Mononuclear cell (primary cell): ENCODE measurements around the gene HOXD1. TPM values are rescaled to one million over a fixed set of nuclear protein-coding genes. Genes with fewer than 3 reads are reported as not detected.
A peak's percentile ranks its signal among the peaks of the same experiment; 100 is the strongest.

Source experiments
- H3K27me3 ChIP-seq: 2 replicates; pipeline ENCODE4 v1.6.0; 2011; ENCODE audit warnings: low read length, control low read depth; ENCODE audit not compliant: insufficient read depth
- H3K4me1 ChIP-seq: 2 replicates; pipeline ENCODE4 v1.5.1; 2011; ENCODE audit warnings: mild to moderate bottlenecking, low read length, control low read depth; ENCODE audit not compliant: insufficient read depth
- H3K4me3 ChIP-seq: 2 replicates; pipeline ENCODE4 v1.5.1; 2011; ENCODE audit warnings: mild to moderate bottlenecking, low read length, moderate library complexity
- H3K9me3 ChIP-seq: 2 replicates; pipeline ENCODE4 v1.5.1; 2011; ENCODE audit warnings: low read depth, mild to moderate bottlenecking, control low read depth, low read length
- total RNA-seq: library from RNA; depleted of rRNA; stranded (reverse); fragments of >200 nt; gene quantifications from one replicate; pipeline ENCODE4 v1.2.3, GENCODE V29; 2012

HOXD1 gene
- total RNA-seq, 1 donor: not detected

GRCh38 chr2:176182671-176183070 lies 5.8 kb upstream of the HOXD1 start:
- Histone ChIP-seq H3K27me3 (peaks cover 92% of the 10 kb centered on the region), H3K9me3 (no peaks in the 10 kb centered on the region), H3K4me3 (no peak overlapping the region), H3K4me1 (no peaks in the 10 kb centered on the region)

GRCh38 chr2:176184749-176185148 lies 3.7 kb upstream of the HOXD1 start:
- Histone ChIP-seq H3K27me3 (peaks cover 92% of the 10 kb centered on the region), H3K9me3 (no peaks in the 10 kb centered on the region), H3K4me1 (peaks cover 20% of the 10 kb centered on the region), H3K4me3 (no peak overlapping the region)

GRCh38 chr2:176186024-176186423 lies 2.4 kb upstream of the HOXD1 start:
- no peak overlapping the region for H3K4me3 ChIP-seq
- no peaks in the 10 kb centered on the region for H3K9me3 ChIP-seq
- H3K27me3 ChIP-seq: peaks cover 92% of the 10 kb centered on the region
- H3K4me1 ChIP-seq: peaks cover 22% of the 10 kb centered on the region

DNA sequence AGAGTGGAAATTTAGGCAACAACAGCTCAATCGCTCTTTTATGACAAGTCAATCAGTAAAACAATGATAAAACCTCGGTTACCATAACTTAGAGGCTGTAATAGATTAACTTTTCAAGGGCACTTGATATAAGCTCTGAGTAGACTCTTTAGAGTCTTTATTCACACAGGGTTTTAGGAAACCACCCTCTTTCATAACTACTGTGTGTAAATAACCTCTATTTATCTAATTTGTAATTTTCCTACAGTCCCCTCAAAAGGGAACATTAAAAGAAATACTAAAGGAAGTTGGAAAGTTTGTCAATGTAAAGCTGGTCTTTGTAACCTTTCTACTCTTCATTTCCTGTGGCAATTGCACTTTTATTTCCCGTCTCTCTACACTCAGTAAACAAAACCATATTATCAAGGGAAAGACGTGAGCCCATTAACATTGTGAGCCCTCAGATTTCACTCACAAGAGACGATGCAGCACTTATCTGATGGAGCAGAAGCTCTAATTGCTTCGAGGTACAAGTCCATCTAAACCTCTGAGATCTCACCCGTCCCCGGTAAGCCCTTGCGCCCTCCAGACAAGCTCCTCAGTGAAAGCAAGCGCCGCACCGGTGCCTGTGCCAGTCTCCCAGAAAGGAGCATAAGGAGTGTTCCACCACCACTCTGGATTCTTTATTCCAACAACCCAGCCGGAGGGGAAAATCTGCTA lies 1.1 kb upstream of the HOXD1 start:
- no peaks in the 10 kb centered on the region for H3K9me3 ChIP-seq
- H3K27me3 ChIP-seq: peaks cover 97% of the 10 kb centered on the region
- peaks cover 22% of the 10 kb centered on the region for H3K4me1 ChIP-seq
- H3K4me3 ChIP-seq: no peak overlapping the region

DNA sequence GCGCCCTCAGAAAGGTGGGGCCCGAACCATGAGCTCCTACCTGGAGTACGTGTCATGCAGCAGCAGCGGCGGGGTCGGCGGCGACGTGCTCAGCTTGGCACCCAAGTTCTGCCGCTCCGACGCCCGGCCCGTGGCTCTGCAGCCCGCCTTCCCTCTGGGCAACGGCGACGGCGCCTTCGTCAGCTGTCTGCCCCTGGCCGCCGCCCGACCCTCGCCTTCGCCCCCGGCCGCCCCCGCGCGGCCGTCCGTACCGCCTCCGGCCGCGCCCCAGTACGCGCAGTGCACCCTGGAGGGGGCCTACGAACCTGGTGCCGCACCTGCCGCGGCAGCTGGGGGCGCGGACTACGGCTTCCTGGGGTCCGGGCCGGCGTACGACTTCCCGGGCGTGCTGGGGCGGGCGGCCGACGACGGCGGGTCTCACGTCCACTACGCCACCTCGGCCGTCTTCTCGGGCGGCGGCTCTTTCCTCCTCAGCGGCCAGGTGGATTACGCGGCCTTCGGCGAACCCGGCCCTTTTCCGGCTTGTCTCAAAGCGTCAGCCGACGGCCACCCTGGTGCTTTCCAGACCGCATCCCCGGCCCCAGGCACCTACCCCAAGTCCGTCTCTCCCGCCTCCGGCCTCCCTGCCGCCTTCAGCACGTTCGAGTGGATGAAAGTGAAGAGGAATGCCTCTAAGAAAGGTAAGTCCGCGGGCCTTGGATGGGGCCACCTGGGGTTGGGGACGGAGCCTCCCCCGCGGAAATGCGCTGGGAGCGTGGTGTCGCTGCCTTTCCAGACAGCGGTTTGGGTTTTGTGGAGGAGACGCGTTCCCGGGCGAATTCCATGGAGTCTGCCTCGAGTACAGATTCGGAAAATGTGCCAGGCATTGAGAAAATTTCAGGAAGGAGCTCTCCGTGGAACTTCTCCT lies 559 bp downstream of the HOXD1 start:
- peak overlapping the region; percentile 6 for H3K4me3 ChIP-seq
- H3K27me3 ChIP-seq: peaks cover 97% of the 10 kb centered on the region
- no peaks in the 10 kb centered on the region for H3K9me3 ChIP-seq
- peaks cover 22% of the 10 kb centered on the region for H3K4me1 ChIP-seq

DNA sequence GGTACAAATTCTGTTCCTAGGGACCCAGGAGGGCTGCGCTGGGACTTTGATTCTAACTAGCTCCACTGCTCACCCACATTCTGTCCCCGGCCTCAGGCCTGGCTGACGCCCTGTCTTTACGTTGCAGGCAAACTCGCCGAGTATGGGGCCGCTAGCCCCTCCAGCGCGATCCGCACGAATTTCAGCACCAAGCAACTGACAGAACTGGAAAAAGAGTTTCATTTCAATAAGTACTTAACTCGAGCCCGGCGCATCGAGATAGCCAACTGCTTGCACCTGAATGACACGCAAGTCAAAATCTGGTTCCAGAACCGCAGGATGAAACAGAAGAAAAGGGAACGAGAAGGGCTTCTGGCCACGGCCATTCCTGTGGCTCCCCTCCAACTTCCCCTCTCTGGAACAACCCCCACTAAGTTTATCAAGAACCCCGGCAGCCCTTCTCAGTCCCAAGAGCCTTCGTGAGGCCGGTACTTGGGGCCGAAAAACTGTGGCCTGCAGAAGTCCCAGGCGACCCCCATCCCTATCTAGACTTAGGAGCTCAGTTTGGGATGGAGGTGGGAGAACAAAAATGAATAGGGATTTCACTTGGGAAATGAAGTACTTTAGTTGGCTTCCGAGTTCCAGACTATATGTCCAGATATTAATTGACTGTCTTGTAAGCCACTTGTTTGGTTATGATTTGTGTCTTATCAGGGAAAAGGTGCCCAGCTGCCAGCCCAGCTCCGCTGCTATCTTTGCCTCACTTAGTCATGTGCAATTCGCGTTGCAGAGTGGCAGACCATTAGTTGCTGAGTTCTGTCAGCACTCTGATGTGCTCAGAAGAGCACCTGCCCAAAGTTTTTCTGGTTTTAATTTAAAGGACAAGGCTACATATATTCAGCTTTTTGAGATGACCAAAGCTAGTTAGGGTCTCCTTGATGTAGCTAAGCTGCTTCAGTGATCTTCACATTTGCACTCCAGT lies 1.5 kb downstream of the HOXD1 start:
- no peaks in the 10 kb centered on the region for H3K9me3 ChIP-seq
- H3K4me3 ChIP-seq: no peak overlapping the region
- H3K4me1 ChIP-seq: peaks cover 22% of the 10 kb centered on the region
- peaks cover 95% of the 10 kb centered on the region for H3K27me3 ChIP-seq

DNA sequence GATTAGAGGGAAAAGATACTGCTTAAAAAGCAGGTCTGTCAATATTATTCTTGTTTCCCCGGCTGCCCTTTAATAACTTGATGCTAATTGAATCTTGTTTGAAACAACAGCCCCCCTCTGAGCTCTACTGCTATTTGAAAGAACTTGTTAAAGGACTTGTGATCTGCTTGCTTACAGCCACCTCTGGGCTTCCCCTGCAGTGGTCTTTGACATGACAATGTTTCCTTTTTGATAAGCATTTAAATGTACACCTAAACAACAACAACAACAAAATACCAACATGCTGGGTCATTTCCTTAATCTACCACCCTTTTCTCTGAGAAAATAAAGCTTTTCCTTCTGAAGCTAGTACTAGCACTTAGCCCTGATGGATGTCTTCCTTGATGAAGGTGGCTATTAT lies 3.9 kb downstream of the HOXD1 start:
- no peaks in the 10 kb centered on the region for H3K9me3 ChIP-seq
- H3K4me3 ChIP-seq: no peak overlapping the region
- peaks cover 80% of the 10 kb centered on the region for H3K27me3 ChIP-seq
- peaks cover 22% of the 10 kb centered on the region for H3K4me1 ChIP-seq

DNA sequence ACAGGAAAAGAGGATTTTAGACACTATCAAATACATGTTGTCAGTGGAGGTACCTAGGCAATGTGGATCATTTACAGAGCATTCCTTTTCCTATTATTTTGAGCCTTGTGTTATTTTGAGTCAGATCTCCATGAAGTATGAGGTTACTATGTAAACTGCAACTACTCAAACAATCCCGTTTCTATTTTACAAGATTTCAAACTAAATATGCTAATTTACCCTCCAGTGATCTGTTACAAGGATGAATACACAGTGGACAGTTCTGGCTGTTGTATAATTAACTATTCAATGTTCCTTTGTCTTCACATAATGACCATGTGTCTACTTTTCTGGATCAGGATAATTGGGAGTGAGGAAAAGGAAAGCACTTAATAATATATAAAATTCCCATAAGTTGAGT lies 4.6 kb downstream of the HOXD1 start:
- Histone ChIP-seq H3K9me3 (no peaks in the 10 kb centered on the region), H3K27me3 (peaks cover 79% of the 10 kb centered on the region), H3K4me1 (peaks cover 19% of the 10 kb centered on the region), H3K4me3 (no peak overlapping the region)

DNA sequence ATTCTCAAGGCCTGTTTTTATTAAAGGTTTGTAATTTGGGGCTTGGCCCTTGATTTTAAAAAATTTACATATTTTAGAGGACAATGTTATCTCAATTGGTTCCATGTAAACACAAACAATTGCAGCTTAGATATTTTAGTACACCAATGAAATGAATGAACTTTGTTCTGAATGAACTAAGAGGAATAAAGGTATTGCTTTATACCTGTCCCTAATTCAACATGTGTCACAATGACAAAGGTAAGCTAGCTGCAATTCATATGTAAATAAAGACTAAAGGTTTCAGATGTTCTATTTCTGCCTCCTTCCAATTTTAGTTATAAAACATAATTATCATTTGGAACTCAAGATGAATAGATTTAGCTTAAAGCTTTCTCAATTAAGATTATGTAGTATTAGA lies 11.4 kb downstream of the HOXD1 start:
- Histone ChIP-seq H3K4me3 (no peak overlapping the region), H3K9me3 (no peaks in the 10 kb centered on the region), H3K27me3 (peaks cover 31% of the 10 kb centered on the region), H3K4me1 (no peaks in the 10 kb centered on the region)

GRCh38 chr2:176200971-176201370 lies 12.5 kb downstream of the HOXD1 start:
- no peaks in the 10 kb centered on the region for H3K4me1 ChIP-seq
- H3K4me3 ChIP-seq: no peak overlapping the region
- peaks cover 38% of the 10 kb centered on the region for H3K27me3 ChIP-seq
- H3K9me3 ChIP-seq: no peaks in the 10 kb centered on the region

GRCh38 chr2:176202491-176202890 lies 14.0 kb downstream of the HOXD1 start:
- H3K4me3 ChIP-seq: no peak overlapping the region
- H3K27me3 ChIP-seq: peaks cover 36% of the 10 kb centered on the region
- no peaks in the 10 kb centered on the region for H3K4me1 ChIP-seq
- no peaks in the 10 kb centered on the region for H3K9me3 ChIP-seq

GRCh38 chr2:176205126-176205525 lies 16.7 kb downstream of the HOXD1 start:
- no peaks in the 10 kb centered on the region for H3K4me1 ChIP-seq
- H3K9me3 ChIP-seq: no peaks in the 10 kb centered on the region
- H3K27me3 ChIP-seq: peaks cover 27% of the 10 kb centered on the region
- no peak overlapping the region for H3K4me3 ChIP-seq

GRCh38 chr2:176206136-176206535 lies 17.7 kb downstream of the HOXD1 start:
- no peaks in the 10 kb centered on the region for H3K4me1 ChIP-seq
- H3K27me3 ChIP-seq: peaks cover 19% of the 10 kb centered on the region
- H3K9me3 ChIP-seq: no peaks in the 10 kb centered on the region
- no peak overlapping the region for H3K4me3 ChIP-seq

DNA sequence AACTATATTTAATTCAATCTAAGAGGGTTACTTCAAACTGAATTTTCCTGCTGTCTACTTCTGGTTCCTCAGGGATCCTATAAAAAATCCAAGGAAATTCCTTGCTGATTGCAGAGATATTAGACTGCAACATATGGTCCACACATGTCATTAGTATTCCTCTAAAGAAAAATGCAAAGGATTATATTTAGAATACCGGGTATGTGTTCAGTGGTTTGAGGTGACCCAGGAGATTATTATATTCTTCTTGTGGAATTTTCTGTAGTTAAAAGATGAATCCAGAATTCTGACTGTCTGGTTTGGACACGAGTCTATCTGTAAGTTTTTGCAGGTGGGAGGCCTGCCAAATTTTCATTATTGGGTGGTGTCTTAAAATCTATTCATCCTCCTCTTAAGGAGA lies 18.2 kb downstream of the HOXD1 start:
- peaks cover 19% of the 10 kb centered on the region for H3K27me3 ChIP-seq
- H3K9me3 ChIP-seq: no peaks in the 10 kb centered on the region
- no peaks in the 10 kb centered on the region for H3K4me1 ChIP-seq
- no peak overlapping the region for H3K4me3 ChIP-seq

DNA sequence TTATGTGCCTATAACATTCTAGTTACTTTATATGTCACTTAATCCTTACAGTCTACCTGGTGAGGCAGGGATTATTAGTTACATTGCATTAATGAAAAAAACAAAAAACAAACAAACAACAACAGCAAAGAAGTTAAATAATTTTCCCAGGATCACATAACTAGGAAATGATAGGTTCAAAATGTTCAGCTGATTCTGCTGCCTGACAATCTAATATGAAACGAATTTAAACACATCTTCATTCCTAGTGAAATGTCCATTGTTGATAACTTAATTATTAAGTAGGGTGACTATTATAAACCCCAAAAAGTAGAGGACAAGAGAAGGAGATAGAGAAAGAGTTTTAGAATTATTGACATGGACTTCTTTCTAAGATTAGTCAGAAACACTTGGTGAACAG lies 22.6 kb downstream of the HOXD1 start:
- peaks cover 14% of the 10 kb centered on the region for H3K27me3 ChIP-seq
- no peak overlapping the region for H3K4me3 ChIP-seq
- no peaks in the 10 kb centered on the region for H3K4me1 ChIP-seq
- no peaks in the 10 kb centered on the region for H3K9me3 ChIP-seq
